ENCODE results near the gene SETD2. TPM values are rescaled to one million over a fixed set of nuclear protein-coding genes. Genes with fewer than 3 reads are reported as not detected.

SETD2 gene
- total RNA-seq, 3 donors from 2014 or later (not counting 1 experiment from before 2014, with no cell fraction given), result 86.5 to 104 (median 95.9) TPM

DNA sequence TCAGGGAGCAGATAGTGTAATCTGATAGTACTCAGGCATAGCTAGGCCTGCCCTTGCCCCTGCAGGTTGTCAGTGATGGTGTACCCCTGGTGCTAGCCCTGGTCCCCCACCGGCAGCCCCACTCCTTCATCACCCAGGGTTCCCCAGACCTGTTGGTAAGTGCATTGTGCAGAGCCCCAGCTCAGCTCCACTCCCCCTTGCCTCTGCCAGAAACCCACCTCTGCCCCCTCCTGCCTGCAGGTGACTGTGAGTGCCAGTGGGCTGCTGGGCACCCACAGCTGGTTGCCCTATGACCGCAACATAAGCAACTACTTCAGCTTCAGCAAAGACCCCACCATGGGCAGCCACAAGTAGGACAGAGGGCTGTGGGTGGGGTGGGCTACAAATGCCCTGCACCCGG, 156.9 kb downstream of the SETD2 start:
- H3K27me3 ChIP-seq (ENCODE audit: control insufficient read depth, insufficient read depth, low read length), result no peaks in the 10 kb centered on the region
- ATAC-seq (no peak), DNase-seq (no peak)
- H3K36me3 Mint-ChIP-seq, result no peaks in the 10 kb centered on the region
- H3K4me1 Mint-ChIP-seq, result peaks cover 11 to 23% of the 10 kb centered on the region in 2 donors
- H3K4me3 Mint-ChIP-seq, result no peak overlapping the region
- no peaks in the 10 kb centered on the region for H3K9me3 ChIP-seq (ENCODE audit: control insufficient read depth, insufficient read depth, low read length)
- intact Hi-C loops (cut with micrococcal nuclease), result no loop called here
- H3K4me1 ChIP-seq (ENCODE audit: control insufficient read depth, insufficient read depth, low read length), result peaks cover 18% of the 10 kb centered on the region
- no peak overlapping the region for H3K27ac ChIP-seq (ENCODE audit: low read length)
- no peak overlapping the region for H3K4me3 ChIP-seq (ENCODE audit: low read length)
- H3K9me3 Mint-ChIP-seq, result no peaks in the 10 kb centered on the region
- H3K27me3 Mint-ChIP-seq (ENCODE audit: low read depth in 2 of 2), result no peaks in the 10 kb centered on the region
- H3K36me3 ChIP-seq (ENCODE audit: control insufficient read depth, insufficient read depth, low read length), result peaks cover 66% of the 10 kb centered on the region
- TF ChIP-seq, protein P1, sequence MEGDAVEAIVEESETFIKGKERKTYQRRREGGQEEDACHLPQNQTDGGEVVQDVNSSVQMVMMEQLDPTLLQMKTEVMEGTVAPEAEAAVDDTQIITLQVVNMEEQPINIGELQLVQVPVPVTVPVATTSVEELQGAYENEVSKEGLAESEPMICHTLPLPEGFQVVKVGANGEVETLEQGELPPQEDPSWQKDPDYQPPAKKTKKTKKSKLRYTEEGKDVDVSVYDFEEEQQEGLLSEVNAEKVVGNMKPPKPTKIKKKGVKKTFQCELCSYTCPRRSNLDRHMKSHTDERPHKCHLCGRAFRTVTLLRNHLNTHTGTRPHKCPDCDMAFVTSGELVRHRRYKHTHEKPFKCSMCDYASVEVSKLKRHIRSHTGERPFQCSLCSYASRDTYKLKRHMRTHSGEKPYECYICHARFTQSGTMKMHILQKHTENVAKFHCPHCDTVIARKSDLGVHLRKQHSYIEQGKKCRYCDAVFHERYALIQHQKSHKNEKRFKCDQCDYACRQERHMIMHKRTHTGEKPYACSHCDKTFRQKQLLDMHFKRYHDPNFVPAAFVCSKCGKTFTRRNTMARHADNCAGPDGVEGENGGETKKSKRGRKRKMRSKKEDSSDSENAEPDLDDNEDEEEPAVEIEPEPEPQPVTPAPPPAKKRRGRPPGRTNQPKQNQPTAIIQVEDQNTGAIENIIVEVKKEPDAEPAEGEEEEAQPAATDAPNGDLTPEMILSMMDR (IDR thresholded peaks at IDR 0.05), result no peak
- 100% methylated on average over 2 of the region's 3 CpGs for WGBS (ENCODE audit: insufficient coverage)
- H3K27ac Mint-ChIP-seq, result peak overlapping the region; percentile 23 to 47

DNA sequence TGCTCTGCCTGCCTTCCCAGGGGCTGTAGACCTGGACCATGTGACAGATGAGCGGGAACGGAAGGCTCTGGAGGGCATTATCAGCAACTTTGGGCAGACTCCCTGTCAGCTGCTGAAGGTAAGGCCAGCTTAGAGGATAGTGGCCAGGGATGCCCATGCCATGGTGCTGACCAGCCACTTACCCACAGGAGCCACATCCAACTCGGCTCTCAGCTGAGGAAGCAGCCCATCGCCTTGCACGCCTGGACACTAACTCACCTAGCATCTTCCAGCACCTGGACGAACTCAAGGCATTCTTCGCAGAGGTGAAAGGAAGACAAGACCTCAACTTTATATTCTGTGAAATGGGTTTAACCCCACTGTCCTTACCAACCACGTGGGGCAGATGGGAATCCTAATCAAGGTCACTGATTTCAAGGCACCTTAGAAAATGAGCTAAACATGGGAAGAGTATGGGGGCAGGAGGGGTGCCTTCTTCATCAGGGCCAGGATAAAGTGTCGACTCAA, 157.7 kb downstream of the SETD2 start:
- Histone ChIP-seq H3K27ac (ENCODE audit: low read length) (no peak overlapping the region), H3K9me3 (ENCODE audit: control insufficient read depth, insufficient read depth, low read length) (no peaks in the 10 kb centered on the region), H3K27me3 (ENCODE audit: control insufficient read depth, insufficient read depth, low read length) (no peaks in the 10 kb centered on the region), H3K4me1 (ENCODE audit: control insufficient read depth, insufficient read depth, low read length) (peaks cover 25% of the 10 kb centered on the region), H3K36me3 (ENCODE audit: control insufficient read depth, insufficient read depth, low read length) (peaks cover 74% of the 10 kb centered on the region), H3K4me3 (ENCODE audit: low read length) (no peak overlapping the region)
- DNase-seq, result no peak
- Mint-ChIP-seq H3K27ac (peak overlapping the region; percentile 23 to 47), H3K9me3 (no peaks in the 10 kb centered on the region), H3K27me3 (ENCODE audit: low read depth in 2 of 2) (no peaks in the 10 kb centered on the region), H3K4me3 (no peak overlapping the region), H3K36me3 (no peaks in the 10 kb centered on the region), H3K4me1 (peaks cover 17 to 20% of the 10 kb centered on the region in 2 donors)
- no peak for ATAC-seq
- WGBS (ENCODE audit: insufficient coverage), result 93% methylated on average over 9 of the region's 9 CpGs
- intact Hi-C loops (cut with micrococcal nuclease), result no loop called here
- TF ChIP-seq, protein P1 (IDR thresholded peaks at IDR 0.05), result no peak

DNA sequence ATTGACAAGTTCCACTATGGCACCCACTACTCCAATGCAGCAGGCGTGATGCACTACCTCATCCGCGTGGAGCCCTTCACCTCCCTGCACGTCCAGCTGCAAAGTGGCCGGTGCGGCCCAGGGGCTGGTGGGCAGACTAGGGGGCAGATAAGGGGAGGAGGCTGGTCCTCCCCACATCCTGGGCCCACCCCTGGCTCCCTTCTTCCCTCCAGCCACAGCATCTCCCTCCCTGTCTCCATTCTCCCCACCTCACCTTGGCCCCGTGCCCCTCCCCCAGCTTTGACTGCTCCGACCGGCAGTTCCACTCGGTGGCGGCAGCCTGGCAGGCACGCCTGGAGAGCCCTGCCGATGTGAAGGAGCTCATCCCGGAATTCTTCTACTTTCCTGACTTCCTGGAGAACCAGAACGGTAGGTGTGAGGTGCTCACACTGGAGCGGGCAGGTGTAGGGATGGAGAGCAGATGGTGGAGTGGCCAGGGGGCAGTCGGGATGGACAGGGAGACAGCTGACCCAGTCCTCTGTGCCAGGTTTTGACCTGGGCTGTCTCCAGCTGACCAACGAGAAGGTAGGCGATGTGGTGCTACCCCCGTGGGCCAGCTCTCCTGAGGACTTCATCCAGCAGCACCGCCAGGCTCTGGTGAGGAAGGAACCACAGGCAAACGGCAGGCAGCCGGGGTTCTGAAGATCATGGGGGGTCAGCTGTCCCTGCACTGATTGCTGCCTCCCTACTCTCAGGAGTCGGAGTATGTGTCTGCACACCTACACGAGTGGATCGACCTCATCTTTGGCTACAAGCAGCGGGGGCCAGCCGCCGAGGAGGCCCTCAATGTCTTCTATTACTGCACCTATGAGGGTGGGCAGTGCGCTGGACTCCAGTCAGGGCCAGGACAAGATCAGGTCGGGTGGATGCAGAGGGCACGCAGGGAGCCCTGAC, 158.4 kb downstream of the SETD2 start:
- 93% methylated on average over 32 of the region's 32 CpGs for WGBS (ENCODE audit: insufficient coverage)
- peak overlapping the region; percentile 23 to 47 for H3K27ac Mint-ChIP-seq
- Histone ChIP-seq H3K36me3 (ENCODE audit: control insufficient read depth, insufficient read depth, low read length) (peaks cover 81% of the 10 kb centered on the region), H3K9me3 (ENCODE audit: control insufficient read depth, insufficient read depth, low read length) (no peaks in the 10 kb centered on the region), H3K27ac (ENCODE audit: low read length) (no peak overlapping the region), H3K4me1 (ENCODE audit: control insufficient read depth, insufficient read depth, low read length) (peaks cover 32% of the 10 kb centered on the region), H3K4me3 (ENCODE audit: low read length) (no peak overlapping the region), H3K27me3 (ENCODE audit: control insufficient read depth, insufficient read depth, low read length) (no peaks in the 10 kb centered on the region)
- ATAC-seq (no peak), DNase-seq (peak in 1 of 2 donors; percentile 13)
- intact Hi-C loops (cut with micrococcal nuclease), result no loop called here
- peaks cover 18 to 21% of the 10 kb centered on the region in 2 donors for H3K4me1 Mint-ChIP-seq
- H3K36me3 Mint-ChIP-seq, result no peaks in the 10 kb centered on the region
- H3K27me3 Mint-ChIP-seq (ENCODE audit: low read depth in 2 of 2), result no peaks in the 10 kb centered on the region
- H3K9me3 Mint-ChIP-seq, result no peaks in the 10 kb centered on the region
- no peak overlapping the region for H3K4me3 Mint-ChIP-seq
- TF ChIP-seq, protein P1 (IDR thresholded peaks at IDR 0.05), result no peak

Data from natural killer cell (primary cell).